ENCODE results near the gene OR6B2.

Gene OR6B2

GRCh38 chr2:239983004-239983778 is 47.0 kb downstream of the OR6B2 start:
- no peak for DNase-seq (ENCODE audit: low read depth in 3 of 3, low spot score in 1 of 3)
